ENCODE results near the gene GNG4.
A peak's percentile ranks its signal among the peaks of the same experiment; 100 is the strongest.
"Not testable (repeated sequence)": the region's sequence is repeated elsewhere in the genome, so short reads cannot be mapped to it uniquely, and the experiment has no call there.

Gene GNG4

DNA sequence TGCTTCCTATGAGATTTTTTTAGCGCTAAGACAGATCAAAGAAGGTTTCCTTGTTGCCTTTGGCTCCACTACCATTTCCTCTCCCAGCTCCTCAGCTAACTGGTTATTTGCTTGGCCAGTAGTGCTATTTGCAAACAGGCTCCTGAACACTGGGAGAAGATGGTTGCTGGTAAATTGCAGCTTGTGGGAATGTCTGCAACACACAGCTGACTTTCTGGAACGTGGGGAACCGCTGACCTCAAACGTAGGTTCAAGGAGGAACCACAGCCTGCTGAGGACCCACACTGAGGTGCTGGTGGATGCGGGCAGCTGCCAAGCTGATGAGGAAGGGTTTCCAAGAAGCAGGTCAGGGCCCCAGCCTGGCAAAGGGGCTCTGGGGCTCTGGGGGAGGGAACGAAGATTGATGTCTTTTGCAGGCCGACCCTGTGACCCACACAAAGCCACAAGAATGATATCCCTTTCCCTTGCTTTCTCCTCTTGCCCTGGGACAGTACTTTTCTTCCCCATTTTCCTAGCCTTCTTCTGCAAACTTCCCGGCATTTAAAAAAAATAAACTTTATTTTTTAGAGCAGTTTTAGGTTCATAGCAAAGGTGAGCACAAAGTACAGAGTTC, 24.8 kb downstream of the GNG4 start:
- DNase-seq (ENCODE audit: low spot score) = peak; percentile 24

DNA sequence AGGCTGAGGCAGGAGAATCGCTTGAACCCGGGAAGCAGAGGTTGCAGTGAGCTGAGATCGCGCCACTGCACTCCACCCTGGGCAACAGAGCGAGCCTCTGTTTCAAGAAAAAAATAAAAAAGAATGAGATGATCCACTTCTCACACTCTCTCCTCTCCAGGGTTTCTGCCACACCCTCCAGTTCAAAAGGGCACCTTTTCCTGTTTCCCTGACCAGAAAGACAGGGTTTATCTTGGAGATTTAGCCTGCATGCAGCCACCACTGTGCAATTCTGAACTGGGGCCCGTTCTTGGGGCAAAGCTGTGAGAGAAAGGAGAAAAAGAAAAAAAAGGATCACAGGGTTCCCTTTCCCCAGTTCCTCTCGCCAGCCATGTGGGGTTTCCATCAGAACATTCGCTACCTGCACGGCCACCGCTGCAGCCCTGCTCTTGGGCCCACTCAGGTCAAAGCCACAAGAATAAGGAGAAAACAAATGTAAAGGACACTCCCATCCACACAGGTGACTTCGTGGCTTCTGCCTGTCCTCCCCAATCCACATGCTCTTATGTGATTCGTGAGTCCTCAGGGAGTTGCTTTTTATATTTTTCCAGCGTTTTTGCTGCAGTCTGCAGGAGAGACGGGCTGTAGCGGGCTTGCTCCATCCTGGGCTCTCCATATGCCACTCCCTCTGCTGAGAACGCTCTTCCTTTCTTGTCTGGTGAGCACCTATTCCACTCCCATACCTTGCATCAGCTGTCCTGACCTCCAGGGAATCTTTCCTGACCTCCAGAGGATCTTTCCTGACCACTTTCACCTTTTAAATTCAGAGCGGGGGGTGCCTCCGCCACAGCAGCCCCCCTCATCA, 26.4 kb downstream of the GNG4 start:
- DNase-seq (ENCODE audit: low spot score) = no peak

DNA sequence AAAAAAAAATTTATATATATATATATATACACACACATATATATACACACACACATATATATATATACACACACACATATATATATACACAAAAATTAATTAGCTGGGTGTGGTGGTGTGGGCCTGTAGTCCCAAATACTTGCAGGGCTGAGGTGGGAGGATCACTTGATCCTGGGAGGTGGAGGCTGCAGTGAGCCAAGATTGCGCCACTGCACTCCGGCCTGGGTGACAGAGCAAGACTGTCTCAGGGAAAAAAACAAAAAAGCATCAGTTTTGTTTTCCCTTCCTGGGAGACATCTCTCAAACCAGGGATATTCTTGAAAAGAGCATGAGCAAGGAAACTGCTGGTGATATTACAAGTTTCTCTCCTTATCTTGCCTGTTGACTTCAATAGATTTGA, 30.4 kb downstream of the GNG4 start:
- DNase-seq (ENCODE audit: low spot score) = not testable (repeated sequence)

DNA sequence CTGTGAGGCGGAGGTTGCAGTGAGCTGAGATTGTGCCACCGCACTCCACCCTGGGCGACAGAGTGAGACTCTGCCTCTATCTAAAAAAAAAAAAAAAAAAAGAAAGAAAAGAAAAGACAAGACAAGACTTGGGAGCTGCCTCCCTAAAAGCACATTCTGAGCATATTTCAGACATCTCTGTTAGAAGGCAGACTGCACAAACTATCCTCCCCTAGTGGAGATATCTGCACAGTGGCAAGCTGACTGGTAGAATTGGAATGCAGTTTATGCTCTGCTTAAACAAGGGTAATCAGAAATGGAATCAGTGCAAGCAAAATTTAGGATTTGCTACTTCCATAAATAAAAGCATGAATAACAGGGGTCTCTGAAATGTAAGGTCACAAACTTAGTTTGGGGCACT, 31.8 kb downstream of the GNG4 start:
- no peak for DNase-seq (ENCODE audit: low spot score)

DNA sequence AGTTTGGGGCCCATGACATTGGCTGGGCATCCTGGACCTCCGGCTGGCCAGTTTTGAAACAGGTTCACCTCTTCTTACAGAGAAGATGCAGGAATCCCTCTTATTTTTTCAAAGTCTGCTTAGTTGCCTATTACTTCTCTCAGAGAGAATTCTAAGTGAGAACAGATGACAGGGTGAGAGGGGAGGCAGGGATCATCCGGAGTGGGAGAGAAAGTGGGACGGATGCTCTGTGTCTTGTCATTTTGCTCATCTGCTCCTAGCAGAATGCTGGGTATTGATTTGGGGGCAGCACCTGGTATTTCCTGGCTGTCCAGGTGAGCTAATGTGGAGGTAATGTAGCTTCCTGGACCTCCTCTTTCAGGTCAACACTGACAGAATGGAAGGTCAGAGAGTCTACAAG, 32.4 kb downstream of the GNG4 start:
- no peak for DNase-seq (ENCODE audit: low spot score)

DNA sequence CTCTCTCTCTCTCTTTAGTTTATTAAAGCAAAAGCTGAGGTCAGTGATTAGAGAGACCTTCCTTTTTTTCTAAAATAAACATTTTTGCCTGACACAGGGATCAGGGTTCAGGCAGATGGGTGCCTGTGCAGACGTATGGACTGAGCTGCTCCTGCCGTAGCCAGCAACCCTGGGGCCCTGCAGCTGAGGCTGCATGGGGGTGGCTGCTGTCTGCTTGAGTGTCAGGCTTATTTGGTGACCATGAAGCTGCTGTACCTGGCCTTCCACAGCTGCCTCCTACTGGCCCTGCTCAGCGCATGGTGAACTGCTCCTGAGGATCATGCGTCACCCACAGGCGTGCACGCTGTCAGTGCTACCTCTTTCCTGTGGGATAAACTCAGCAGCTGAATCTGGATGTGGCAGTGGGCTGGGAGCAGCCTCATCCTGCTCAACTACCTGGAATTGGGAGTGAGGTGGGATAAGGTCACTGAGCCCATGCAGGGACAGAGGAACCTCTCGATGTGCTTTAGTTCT, 35.1 kb downstream of the GNG4 start:
- DNase-seq (ENCODE audit: low spot score) = no peak

DNA sequence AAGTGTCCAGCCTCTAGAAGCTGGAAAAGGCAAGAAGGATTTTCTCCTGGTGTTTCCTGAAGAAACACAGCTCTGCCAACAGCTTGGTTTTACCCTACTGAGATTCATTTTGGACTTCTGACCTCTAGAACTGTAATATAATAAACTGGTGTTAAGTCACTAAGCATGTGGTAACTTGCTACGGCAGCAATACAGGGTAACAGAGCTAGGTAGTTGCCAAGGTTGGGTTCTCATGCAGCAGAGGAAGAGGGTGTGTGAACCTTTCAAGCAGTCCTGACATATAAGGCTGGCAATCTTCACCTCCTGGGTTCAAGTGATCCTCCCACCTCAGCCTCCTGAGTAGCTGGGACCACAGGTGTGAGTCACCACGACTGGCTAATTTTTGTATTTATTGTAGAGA, 36.0 kb downstream of the GNG4 start:
- no peak for DNase-seq (ENCODE audit: low spot score)

DNA sequence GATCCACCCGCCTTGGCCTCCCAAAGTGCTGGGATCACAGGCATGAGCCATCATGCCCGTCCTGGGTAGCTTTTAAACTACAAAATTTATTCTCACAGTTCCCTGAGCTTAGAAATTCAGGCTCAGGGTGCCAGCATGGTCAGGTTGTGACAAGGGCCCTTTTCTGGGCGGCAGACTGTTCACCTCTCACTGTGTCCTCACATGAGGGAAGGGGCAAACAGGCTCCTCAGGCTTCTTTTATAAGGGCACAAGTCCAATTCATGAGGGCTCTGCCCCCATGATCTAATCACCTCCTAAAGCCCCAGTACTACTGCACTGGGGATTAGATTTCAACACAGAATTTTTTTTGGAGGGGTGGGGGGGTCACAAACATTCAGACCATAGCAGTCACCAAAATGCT, 36.8 kb downstream of the GNG4 start:
- DNase-seq (ENCODE audit: low spot score) = no peak

DNA sequence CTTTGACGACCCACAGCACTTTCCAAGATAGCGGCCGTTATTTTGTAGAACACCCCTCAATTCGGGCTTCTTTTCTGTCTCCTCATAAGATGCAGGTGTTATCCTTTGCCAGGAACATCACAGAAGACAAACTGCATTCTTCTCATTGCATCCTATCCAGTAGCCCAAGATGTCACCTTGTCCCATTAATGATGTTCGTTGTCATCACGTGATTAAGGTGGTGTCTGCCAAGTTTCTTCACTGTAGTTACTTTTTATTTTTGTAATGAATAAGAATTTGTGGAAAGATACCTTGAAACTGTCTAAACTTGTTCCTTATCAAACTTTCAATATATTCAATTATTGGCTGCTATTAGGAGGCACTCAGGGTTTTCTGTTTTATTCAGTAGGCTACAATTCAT, 39.4 kb downstream of the GNG4 start:
- no peak for DNase-seq (ENCODE audit: low spot score)

DNA sequence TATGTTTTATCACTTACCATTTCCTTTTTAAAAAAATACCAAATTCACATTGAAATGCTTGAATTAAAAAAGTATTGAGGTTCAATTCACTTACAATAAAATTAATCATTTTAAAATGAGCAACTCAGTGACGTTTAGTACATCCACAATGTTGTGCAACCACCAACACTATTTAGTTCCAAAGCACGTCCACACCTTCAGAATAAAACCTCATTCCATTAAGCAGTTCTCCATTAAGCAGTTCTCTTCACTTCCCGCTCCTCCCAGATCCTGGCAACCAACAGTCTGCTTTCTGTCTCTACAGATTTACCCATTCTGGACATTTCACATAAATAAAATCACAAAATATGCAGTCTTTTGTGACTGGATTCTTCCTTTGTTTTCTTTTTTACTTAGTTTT, 41.3 kb downstream of the GNG4 start:
- no peak for DNase-seq (ENCODE audit: low spot score)

DNA sequence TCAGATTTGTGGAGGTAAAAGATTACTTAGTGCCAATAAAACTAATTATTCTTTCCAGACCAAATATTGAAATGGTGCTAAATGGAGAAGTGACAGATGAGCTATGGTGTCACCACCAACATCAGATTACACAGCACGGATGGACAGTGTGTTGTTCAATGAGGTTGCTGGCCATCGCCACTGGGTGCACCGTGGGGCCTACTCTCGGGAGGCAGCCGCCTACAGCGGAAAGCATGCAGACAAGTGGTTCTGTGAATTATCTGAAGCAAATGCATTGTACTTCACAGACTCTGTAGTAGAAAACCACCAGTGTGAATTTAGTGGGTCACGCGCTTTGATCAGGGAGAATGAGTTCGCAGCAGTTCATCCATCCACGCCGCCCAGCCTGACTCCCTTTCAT, 42.3 kb downstream of the GNG4 start:
- no peak for DNase-seq (ENCODE audit: low spot score)

DNA sequence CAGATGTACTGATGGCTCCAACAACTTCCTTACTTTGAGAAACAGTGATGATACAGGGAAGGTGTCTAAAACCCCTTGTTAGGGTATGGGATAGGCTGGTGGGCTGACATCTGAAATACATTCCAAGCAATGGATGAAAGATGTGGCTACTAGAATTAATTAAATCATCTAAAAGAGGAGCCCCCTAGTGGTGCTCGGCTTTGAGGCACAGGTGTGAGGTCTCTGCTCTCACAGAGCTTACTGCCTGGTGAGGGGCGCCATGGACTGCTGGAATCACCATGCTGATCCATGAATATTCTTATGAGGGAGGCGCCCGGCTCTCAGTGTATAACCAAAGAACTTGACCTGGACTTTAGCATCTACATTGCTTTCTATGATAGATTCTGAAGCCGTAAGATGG, 48.5 kb downstream of the GNG4 start:
- DNase-seq (ENCODE audit: low spot score) = no peak

DNA sequence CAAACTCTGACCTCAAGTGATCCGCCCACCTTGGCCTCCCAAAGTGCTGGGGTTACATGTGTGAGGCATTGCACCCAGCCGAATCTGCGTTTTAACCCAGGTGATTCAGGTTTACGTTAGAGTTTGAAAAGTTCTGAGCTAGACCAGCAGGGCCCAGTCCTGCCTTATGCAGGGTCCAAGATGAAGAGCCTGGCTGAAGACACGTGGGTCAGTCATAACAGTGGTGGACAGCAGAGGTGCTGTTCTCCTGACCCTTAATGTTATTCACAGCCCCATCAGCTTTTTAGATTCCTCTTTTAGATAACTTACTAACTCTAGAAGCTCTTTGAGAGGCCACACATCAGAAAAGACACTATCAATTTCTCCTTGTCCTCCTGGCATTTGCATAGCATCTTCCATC, 50.0 kb downstream of the GNG4 start:
- DNase-seq (ENCODE audit: low spot score) = no peak

DNA sequence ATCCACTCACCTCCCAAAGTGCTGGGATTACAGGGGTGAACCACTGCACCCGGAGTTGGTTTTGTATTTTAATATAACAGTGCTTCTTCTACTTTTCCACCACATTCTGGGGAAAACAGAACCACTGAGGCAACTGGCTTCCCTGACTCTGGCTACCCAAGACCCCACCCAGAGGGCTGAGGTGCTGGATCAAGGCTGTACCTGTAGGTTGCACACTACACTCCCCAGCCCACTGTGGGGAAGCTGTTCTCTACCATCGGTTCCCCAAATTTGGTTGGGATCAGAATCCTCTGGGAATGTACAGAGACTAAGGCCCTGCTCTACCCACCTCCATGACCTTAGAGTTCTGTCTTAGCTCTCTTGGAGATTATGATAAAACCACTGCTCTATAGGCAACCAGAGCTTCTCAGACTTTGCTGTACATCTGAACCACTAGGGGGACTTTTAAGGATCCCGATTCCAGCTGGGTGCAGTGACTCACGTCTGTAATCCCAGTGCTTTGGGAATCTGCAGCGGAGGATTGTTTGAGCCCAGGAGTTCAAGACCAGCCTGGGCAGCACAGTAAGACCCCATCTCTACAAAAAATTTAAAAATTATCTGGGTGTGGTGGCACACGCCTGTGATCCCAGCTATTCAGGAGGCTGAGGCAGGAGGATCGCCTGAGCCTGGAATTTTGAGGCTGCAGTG, 51.6 kb downstream of the GNG4 start:
- no peak for DNase-seq (ENCODE audit: low spot score)

DNA sequence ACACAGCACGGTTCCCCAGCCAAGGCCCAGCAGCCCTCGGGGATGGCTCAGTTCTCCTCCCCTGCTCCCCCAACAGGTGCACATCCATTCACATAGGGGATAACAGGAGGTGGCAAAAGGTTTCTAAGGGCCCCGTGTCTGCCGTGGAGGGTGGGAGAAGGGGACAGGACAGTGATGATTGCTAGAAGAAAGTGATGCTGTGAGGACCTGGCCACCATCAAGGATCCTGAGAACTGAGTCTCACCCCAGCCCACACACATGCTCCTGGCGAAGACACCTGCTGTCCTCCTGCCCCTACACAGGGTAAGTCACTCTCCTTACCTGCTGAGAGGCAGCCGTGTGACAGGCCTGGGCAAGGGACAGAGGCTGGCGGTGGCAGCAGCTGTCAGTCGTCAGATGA, 54.5 kb downstream of the GNG4 start:
- no peak for DNase-seq (ENCODE audit: low spot score)

DNA sequence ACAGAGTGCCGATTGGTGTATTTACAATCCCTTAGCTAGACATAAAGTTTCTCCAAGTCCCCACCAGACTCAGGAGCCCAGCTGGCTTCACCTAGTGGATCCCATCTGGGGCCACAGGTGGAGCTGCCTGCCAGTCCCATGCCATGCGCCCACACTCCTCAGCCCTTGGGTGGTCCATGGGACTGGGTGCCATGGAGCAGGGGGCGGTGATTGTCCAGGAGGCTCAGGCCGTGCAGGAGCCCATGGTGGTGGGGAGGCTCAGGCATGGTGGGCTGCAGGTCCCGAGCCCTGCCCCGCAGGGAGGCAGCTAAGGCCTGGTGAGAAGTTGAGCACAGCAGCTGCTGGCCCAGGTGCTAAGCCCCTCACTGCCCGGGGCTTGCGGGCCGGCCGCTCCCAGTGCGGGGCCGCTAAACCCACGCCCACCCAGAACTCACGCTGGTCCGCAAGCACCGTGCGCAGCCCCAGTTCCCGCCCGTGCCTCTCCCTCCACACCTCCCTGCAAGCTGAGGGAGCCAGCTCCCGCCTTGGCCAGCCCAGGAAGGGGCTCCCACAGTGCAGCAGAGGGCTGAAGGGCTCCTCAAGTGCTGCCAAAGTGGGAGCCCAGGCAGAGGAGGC, 55.2 kb downstream of the GNG4 start:
- DNase-seq (ENCODE audit: low spot score) = not testable (repeated sequence)

DNA sequence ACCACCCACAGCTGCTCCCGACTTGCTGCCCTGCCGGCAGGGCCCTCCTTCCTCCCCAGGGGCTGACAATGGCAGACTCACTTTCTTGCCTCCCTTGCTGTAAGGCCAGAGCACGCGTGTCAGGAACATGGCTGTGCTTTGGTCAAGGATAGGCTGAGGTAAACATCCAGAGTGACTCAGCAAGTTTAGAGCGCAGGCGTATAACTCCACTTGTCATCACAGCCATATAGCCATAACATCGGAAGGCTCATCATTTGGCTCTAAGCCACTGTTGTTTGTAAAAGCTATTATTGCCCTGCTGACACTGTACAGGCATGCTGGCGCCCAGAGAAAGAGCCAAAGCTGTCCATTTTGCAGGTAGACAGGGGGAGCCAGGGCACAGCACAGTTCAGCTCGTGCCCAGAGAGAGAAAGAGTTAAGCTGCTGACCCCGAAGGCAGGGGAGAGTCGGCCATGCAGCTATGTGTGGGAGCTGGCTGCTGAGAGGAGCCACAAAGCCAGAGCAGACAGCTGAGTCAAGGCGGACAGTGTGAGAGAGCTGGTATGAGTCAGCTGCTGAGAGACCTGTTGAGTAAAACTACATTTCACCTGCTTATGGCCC, 60.6 kb downstream of the GNG4 start:
- no peak for DNase-seq (ENCODE audit: low spot score)

DNA sequence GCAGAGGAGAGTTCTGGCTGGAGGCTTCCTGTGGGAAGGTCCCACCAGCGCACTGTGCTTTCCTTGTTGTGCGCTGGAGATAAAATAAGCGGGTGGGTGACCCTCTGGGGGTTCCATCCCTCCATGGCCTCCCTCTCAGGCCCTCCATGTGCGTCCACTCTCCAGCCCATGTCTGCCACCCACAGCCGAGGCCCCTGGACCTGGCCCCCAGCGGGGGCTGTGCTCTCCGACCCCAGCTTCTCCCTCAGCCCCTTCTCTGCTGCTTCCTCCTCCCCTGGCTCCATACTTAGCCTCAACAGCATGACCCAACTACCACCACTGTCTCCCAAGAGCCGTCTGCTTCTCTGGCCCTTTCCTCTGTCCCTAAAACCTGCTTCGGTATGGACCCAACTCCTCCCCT, 61.4 kb downstream of the GNG4 start:
- DNase-seq (ENCODE audit: low spot score) = no peak

DNA sequence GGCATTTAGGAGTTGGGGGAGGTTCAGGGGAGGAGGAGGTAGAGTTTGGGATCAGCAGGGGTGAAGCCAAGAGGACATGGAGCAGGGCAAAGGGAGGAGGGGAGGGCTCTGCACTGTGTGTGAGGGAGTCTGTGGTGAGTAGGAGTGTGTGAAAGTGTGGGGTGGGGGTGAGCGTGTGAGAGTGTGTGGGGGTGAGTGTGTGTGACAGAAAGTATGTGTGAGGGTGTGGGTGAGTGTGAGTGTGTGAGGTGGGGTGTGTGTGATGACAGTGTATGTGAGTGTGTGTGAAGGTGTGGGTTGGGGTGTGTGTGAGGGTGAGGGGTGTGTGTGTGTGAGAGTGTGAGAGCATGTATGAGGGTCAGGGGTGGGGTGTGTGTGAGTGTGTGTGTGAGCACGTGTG, 62.6 kb downstream of the GNG4 start:
- DNase-seq (ENCODE audit: low spot score) = no peak

DNA sequence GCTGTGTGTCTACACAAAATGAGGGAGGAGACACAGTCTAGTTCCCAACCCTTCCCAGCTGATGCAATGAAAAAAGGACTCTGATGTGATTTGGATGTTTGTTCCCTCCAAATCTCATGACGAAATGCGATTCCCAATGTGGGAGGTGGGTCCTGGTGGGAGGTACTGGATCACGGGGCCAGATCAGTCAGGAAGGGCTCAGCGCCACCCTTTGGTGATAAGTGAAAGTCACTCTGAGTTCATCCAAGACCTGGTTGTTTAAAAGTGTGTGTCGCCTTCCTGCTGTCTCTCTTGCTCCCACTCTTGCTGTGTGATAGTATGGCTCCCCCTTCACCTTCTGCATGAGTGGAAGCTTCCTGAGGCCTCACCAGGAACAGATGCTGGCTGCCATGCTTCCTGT, 63.2 kb downstream of the GNG4 start:
- no peak for DNase-seq (ENCODE audit: low spot score)

DNA sequence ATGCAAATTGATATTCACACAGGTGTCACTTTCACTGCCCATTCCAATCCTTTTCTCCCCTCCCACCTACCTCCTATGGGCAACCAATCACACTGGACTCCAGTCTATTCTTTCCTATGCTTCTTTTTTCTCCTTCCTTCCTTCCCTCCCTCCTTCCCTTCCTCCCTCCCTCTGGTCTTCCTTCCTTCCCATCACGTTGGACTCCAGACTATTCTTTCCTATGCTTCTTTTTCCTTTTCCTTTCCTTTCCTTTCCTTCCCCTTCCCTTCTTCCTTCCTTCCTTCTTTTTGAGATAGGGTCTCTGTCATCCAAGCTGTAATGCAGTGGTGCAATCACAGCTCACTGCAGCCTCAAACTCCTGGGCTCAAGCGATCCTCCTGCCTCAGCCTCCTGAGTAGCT, 64.6 kb downstream of the GNG4 start:
- DNase-seq (ENCODE audit: low spot score) = no peak

DNA sequence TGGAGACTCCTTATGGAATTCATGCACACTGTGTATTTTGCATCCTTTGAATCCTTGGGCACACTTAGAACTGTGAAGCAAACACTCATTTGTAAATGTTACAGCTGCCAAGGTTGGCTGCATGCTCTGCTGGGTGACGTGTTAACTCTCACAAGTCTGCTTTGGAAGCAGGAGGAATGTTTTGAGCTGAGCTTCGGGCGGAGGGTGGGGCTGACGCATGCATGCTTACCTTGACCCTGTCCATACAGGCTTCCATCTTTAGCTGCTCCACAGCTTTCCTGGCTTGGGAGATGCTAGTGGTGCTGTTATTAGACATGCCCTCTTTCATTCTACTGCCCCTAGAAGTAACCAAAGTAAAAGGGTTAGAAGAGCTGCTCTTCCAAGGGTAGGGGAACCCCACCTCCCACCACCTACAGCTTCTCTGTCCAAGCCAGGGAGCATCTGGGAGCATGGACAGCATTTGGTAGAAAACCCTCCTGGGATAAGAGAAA, 66.0 kb downstream of the GNG4 start:
- no peak for DNase-seq (ENCODE audit: low spot score)
